Measurements from ENCODE around the gene SEMA5A. TPM values are rescaled to one million over a fixed set of nuclear protein-coding genes. Genes with fewer than 3 reads are reported as not detected.

The SEMA5A gene
- total RNA-seq, 4 donors from 2014 or later = 0.46 to 3.2 (median 1.7) TPM

DNA sequence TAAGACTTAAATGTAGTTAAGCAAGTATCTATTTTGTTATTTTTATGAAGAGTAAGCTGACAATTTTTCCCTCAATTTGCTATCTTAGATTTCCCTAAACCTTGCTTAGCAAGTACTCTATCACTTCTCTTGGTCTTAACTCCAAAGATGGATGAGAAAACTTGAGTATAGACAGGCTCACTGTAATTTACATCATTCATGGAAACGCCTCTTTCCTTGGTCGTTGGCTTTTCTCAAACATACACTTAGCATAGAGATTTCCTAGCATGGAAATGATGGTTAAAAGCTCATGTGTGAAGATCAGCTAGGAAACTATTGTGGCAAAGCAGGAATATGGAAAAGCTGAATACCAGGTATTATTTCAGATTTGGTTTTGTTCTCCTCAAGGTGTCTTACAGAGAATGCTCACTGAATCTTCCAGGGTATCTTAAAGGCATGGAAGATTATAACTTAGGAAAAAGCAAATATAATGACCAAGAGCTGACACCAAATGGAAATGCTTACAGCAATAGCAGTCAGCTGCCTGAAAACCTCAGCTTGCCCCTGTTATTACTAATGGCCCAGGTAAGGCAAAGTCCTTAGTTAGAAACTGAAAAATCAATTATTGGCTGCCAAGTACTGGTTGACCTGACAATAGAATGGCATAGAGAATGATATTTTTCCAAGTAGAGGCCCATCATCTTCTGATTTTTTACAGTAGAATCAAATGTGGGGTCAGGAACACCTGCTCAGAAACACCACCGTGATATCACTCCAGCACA is 84.8 kb downstream of the SEMA5A start:
- no peak overlapping the region for H3K27ac ChIP-seq
- no peaks in the 10 kb centered on the region for H3K36me3 ChIP-seq
- no peaks in the 10 kb centered on the region for H3K4me1 ChIP-seq
- intact Hi-C loops (cut with DNase I; ENCODE audit: low total_unique reads) = no loop called here
- in situ Hi-C loops (cut with MboI; ENCODE audit: low sequenced_read_pairs in 4 of 4) = no loop called here
- no peak for ATAC-seq
- TF ChIP-seq POLR2A (IDR thresholded peaks at IDR 0.05) = no peak
- TF ChIP-seq, protein P1, sequence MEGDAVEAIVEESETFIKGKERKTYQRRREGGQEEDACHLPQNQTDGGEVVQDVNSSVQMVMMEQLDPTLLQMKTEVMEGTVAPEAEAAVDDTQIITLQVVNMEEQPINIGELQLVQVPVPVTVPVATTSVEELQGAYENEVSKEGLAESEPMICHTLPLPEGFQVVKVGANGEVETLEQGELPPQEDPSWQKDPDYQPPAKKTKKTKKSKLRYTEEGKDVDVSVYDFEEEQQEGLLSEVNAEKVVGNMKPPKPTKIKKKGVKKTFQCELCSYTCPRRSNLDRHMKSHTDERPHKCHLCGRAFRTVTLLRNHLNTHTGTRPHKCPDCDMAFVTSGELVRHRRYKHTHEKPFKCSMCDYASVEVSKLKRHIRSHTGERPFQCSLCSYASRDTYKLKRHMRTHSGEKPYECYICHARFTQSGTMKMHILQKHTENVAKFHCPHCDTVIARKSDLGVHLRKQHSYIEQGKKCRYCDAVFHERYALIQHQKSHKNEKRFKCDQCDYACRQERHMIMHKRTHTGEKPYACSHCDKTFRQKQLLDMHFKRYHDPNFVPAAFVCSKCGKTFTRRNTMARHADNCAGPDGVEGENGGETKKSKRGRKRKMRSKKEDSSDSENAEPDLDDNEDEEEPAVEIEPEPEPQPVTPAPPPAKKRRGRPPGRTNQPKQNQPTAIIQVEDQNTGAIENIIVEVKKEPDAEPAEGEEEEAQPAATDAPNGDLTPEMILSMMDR (IDR thresholded peaks at IDR 0.05 in 4 of 5, conservative IDR thresholded peaks at IDR 0.05 in 1 of 5) = no peak
- no peak overlapping the region for H3K4me3 ChIP-seq
- no peaks in the 10 kb centered on the region for H3K27me3 ChIP-seq
- no peak for DNase-seq
- no peaks in the 10 kb centered on the region for H3K9me3 ChIP-seq

DNA sequence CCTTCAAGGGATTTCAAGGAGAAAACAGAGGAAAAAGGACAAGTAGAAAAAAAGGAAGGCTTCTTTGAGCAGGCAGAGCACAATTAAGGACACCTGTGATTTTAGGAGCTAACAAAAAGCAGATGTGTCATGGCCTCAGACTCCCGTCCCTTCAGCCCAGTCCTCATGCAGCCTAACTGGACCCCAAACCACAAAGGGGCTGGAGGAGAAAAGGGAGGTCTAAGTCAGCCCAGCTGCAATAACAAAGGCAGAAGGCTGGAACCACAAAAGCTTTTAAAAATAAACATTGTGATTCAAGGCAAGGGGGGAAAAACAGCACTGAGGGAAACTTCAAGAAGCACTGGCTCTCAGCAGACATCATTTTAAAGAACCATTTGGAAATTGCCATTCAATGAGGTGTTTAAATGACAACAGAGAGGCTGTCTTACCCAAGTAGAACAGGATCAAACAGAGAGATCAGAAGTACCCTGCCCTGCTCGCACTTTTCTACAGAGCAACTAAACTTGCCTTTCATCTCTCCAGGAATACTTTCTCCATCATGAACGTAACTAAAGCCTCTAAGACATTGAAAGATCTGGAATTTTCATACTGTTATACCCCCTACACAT is 89.3 kb downstream of the SEMA5A start:
- DNase-seq = no peak
- Histone ChIP-seq H3K9me3 (no peaks in the 10 kb centered on the region), H3K4me3 (no peak overlapping the region), H3K27me3 (no peaks in the 10 kb centered on the region), H3K27ac (no peak overlapping the region), H3K36me3 (no peaks in the 10 kb centered on the region), H3K4me1 (no peaks in the 10 kb centered on the region)
- in situ Hi-C loops (cut with MboI; ENCODE audit: low sequenced_read_pairs in 4 of 4) (no loop called here), intact Hi-C loops (cut with DNase I; ENCODE audit: low total_unique reads) (no loop called here)
- no peak for TF ChIP-seq POLR2A (IDR thresholded peaks at IDR 0.05)
- TF ChIP-seq, protein P1 (IDR thresholded peaks at IDR 0.05 in 4 of 5, conservative IDR thresholded peaks at IDR 0.05 in 1 of 5) = no peak
- ATAC-seq = no peak

DNA sequence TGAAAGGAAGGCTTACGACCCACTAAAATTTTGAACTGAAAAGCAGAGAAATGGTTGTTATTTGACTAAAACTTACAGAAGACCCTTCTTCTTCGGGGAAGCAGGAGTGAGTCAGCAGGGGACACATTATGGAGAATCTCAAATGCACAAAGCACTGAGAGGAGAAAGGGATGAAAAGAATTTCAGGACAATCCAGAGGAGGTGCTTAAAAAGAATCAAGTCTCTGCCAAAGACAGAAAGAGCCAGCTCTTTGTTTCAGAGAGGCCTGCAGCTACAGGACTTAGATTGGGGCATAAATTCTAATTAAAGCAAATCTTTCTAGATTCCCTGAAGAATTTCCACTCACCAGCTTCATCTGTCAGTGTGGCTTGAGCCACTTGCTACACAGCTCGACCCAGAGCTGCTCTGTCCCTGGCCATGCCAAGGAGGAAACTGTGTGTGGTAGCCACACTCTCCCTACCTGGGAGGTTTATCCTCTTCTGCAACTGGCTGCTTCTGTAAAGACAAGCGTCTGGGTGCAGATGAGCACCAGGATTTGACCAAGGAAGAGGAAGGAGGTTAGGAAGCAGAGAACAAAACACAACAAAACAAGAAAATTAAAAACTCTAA is 89.9 kb downstream of the SEMA5A start:
- no peak overlapping the region for H3K27ac ChIP-seq
- in situ Hi-C loops (cut with MboI; ENCODE audit: low sequenced_read_pairs in 4 of 4) = no loop called here

DNA sequence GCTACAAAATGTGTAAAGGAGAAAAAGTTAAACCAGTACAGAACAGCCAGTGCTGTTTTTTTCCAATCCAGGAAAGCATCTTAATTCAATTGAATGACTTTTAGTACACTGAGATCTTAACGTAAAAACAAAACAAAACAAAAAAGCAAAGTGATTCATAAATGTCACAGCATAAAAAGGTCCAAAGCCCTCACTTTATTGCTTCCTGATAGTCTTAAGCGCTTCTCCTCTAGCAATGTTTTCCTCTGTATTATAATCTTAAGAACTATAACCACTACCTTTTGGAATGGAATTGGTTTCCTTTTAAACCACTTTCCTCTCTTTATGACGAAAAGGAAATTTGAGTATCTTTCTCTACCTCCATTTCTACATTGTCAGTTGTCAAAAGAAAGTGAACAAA is 91.4 kb downstream of the SEMA5A start:
- no peaks in the 10 kb centered on the region for H3K27me3 ChIP-seq
- no peak overlapping the region for H3K27ac ChIP-seq
- DNase-seq = no peak
- intact Hi-C loops (cut with DNase I; ENCODE audit: low total_unique reads) (no loop called here), in situ Hi-C loops (cut with MboI; ENCODE audit: low sequenced_read_pairs in 4 of 4) (no loop called here)
- H3K4me1 ChIP-seq = no peaks in the 10 kb centered on the region
- H3K4me3 ChIP-seq = no peak overlapping the region
- TF ChIP-seq, protein P1 (IDR thresholded peaks at IDR 0.05 in 4 of 5, conservative IDR thresholded peaks at IDR 0.05 in 1 of 5) = no peak
- TF ChIP-seq POLR2A (IDR thresholded peaks at IDR 0.05) = no peak
- H3K9me3 ChIP-seq = no peaks in the 10 kb centered on the region
- H3K36me3 ChIP-seq = no peaks in the 10 kb centered on the region
- ATAC-seq = no peak

More for the DNA sequence above, 89.9 kb downstream of the SEMA5A start:
- ATAC-seq (no peak), DNase-seq (no peak)
- Histone ChIP-seq H3K36me3 (no peaks in the 10 kb centered on the region), H3K4me3 (no peak overlapping the region), H3K9me3 (no peaks in the 10 kb centered on the region), H3K27me3 (no peaks in the 10 kb centered on the region), H3K4me1 (no peaks in the 10 kb centered on the region)
- TF ChIP-seq, protein P1 (IDR thresholded peaks at IDR 0.05 in 4 of 5, conservative IDR thresholded peaks at IDR 0.05 in 1 of 5) = no peak
- no peak for TF ChIP-seq POLR2A (IDR thresholded peaks at IDR 0.05)
- intact Hi-C loops (cut with DNase I; ENCODE audit: low total_unique reads) = no loop called here

All from gastrocnemius medialis (tissue), 4 donors.